Psoas muscle (tissue), 8 donors: ENCODE results near the gene CSNK2B. TPM values are rescaled to one million over a fixed set of nuclear protein-coding genes. Genes with fewer than 3 reads are reported as not detected.

Experiments used
- ATAC-seq, 4 donors: fragments of 200-7000 bp; cut with Tn5 transposase; one replicate each; pipeline ENCODE4 v1.9.1; 2020; ENCODE audit warnings: moderate library complexity in 3 of 4, mild to moderate bottlenecking in 2 of 4
- DNase-seq, 2 donors: peaks; one replicate each; pipeline ENCODE4 v3.0.0-alpha.2; 2020
- H3K27ac ChIP-seq: fragments of 200-600 bp; one replicate; pipeline ENCODE4 v1.8.0; 2022
- H3K27me3 ChIP-seq, 3 donors: fragments of 200-600 bp in 1 of 3; one replicate each; pipeline versions ENCODE4 v1.6.1 to v1.8.0; 2013 to 2022; ENCODE audit warnings: low read length in 2 of 3, mild to moderate bottlenecking in 2 of 3, moderate library complexity in 1 of 3; ENCODE audit not compliant: insufficient read depth in 3 of 3
- H3K36me3 ChIP-seq, 2 donors: fragments of 200-600 bp in 1 of 2; one replicate each; pipeline versions ENCODE4 v1.6.1 to v1.8.0; 2013 to 2022; ENCODE audit warnings: low read depth in 1 of 2, mild to moderate bottlenecking in 1 of 2, moderate library complexity in 1 of 2; ENCODE audit not compliant: insufficient read depth in 1 of 2
- H3K4me1 ChIP-seq: fragments of 200-600 bp; one replicate; pipeline ENCODE4 v1.8.0; 2022
- H3K4me3 ChIP-seq: fragments of 200-600 bp; one replicate; pipeline ENCODE4 v1.8.0; 2022; ENCODE audit warnings: mild to moderate bottlenecking
- H3K9me3 ChIP-seq: fragments of 200-600 bp; one replicate; pipeline ENCODE4 v1.8.0; 2022
- CTCF ChIP-seq: fragments of 200-600 bp; IDR thresholded peaks from one replicate; pipeline ENCODE4 v1.8.0; 2022; ENCODE audit warnings: antibody characterized with exemption
- WGBS, 3 donors: extraction: QIAGEN DNeasy Blood & Tissue Kit; methylation state at CpG; one replicate each; pipeline versions ENCODE4 v1.1.6 to v1.1.7; 2013; 5-methylcytosine and 5-hydroxymethylcytosine counted together
- intact Hi-C, 2 donors: fragments of 100-400 bp; cut with DNase I; formaldehyde crosslinking; loops; one replicate each; pipeline versions ENCODE4 v1.11.0 to v1.14.2; 2022
- polyA plus RNA-seq, 3 donors: library from polyadenylated mRNA; stranded (reverse); fragments of 200-250 nt; gene quantifications; one replicate each; pipeline ENCODE4 v1.2.3, GENCODE V29; 2013
- total RNA-seq, 4 donors: library from RNA; stranded (reverse); fragmentation: NEBNext Ultra II Directional in 2 of 4; extraction: Animal tissue kit (Norgen Biotek cat#: 25700) in 2 of 4; gene quantifications; one replicate each; pipeline versions ENCODE4 v1.2.1 to v1.2.4, GENCODE V29; 2021 to 2023
- donor health status: healthy with polysubstance abuse.
- donor health status: DM: no; HTN: no; CAD: no; lungs with moderate emphysema.
- donor health status: Bipolar disorder and iron deficiency.
- donor health status: healthy.
- donor health status: DM: yes; HTN: yes; CAD: no.
- donor health status: DM: no; HTN: no; CAD: no.
- donor health status: DM: no; HTN: no; CAD: no.
- donor health status: DM: yes; HTN: yes; CAD: no.

CSNK2B gene
- total and polyA plus RNA-seq, 7 donors: 102 to 208 (median 129) TPM

DNA sequence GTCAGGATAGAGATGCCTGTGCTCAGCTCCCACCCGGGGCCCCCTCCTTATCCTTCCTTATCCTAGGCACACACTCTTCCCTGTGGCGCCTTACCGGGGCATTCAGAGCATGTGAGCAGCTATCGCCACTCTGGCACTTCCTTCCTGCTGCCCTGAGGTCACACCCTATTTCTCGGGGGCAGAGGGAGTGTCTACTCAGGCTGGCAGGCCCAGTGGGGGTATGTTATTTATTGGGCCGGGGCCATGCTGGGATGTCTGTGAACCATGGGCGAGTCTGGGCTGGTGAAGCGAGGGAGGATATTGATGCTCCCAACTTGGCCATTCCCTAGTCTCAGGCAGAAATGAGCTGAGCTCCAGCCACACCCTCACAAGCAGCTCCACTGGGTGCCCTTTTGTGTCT, 45.4 kb downstream of the CSNK2B start:
- H3K36me3 ChIP-seq: no peaks in the 10 kb centered on the region
- no peaks in the 10 kb centered on the region for H3K27me3 ChIP-seq
- H3K4me1 ChIP-seq: no peaks in the 10 kb centered on the region
- H3K4me3 ChIP-seq: no peak overlapping the region
- no peak overlapping the region for H3K27ac ChIP-seq
- H3K9me3 ChIP-seq: no peaks in the 10 kb centered on the region
- intact Hi-C loops: no loop called here
- WGBS, 3 donors: 68 to 74% (median 73%) methylated on average over 8 of the region's 8 CpGs
- DNase-seq (no peak), ATAC-seq (peak in 1 of 4 donors; percentile 32)
- no peak for TF ChIP-seq CTCF

GRCh38 chr6:31712296-31712695, 46.4 kb downstream of the CSNK2B start:
- Histone ChIP-seq H3K4me1 (no peaks in the 10 kb centered on the region), H3K27ac (no peak overlapping the region), H3K27me3 (no peaks in the 10 kb centered on the region), H3K36me3 (no peaks in the 10 kb centered on the region), H3K4me3 (no peak overlapping the region), H3K9me3 (no peaks in the 10 kb centered on the region)
- DNase-seq (no peak), ATAC-seq (no peak)
- intact Hi-C loops: no loop called here
- TF ChIP-seq CTCF: no peak
- 85 to 90% (median 86%) methylated on average over 8 of the region's 8 CpGs for WGBS, 3 donors

DNA sequence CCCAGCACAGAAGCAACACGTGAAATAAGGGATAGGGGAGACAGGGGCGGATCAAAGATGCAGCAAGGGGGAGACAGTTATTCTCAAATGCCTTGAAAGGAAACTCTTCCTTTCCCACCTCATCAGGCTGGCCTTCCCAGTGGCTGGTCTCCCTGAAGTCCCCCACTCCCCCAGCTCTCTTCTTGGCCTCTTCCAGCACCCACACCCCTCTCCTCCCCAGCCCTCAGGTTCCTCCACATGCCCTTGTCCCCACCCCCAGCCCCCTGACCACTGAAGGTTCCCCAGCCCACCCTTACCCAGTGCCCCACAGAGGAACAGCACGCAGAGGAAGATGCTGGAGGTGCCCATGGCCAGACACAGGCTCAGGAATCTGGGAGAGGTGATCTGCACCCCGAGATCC, 47.6 kb downstream of the CSNK2B start:
- H3K27me3 ChIP-seq: no peaks in the 10 kb centered on the region
- H3K4me3 ChIP-seq: no peak overlapping the region
- H3K4me1 ChIP-seq: no peaks in the 10 kb centered on the region
- H3K9me3 ChIP-seq: no peaks in the 10 kb centered on the region
- ATAC-seq (no peak), DNase-seq (no peak)
- TF ChIP-seq CTCF: no peak
- no peak overlapping the region for H3K27ac ChIP-seq
- intact Hi-C loops: no loop called here
- WGBS, 3 donors: 76 to 87% (median 81%) methylated on average over 4 of the region's 4 CpGs
- H3K36me3 ChIP-seq: no peaks in the 10 kb centered on the region

DNA sequence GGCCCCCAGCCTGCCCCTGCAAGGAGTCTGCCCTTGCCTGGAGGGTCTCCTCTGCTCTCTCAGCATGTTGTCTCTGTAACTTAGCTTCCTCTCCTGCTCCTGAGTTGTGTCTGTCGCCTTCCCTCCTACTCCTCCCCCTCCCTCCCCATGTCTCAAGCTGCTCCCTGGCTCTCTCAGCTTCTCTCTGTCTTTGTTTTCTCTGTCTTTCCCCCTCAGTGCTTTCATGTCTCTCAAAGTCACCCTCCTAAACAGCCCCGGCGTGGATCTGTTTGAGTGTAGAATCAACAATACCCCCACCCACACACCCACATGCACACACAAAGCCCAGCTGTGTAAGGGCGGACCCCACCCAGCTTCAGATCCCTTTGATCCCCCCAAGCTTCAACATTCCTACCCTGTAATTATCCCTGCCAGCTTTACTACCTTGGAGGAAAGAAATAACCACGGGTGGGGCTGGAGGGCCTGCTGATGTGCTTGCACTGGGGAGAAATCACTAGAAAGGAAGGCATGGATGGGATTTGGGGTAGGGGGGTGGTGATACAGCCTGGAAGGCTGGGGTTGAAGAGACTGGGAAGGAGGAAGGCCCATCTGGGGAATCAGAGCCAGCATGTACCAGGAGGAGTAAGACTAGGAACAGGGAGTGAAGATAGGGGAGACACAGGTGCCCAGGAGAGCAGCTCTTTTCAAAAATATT, 48.3 kb downstream of the CSNK2B start:
- no peaks in the 10 kb centered on the region for H3K27me3 ChIP-seq
- H3K27ac ChIP-seq: no peak overlapping the region
- H3K4me1 ChIP-seq: no peaks in the 10 kb centered on the region
- no peak overlapping the region for H3K4me3 ChIP-seq
- no peaks in the 10 kb centered on the region for H3K9me3 ChIP-seq
- ATAC-seq (no peak), DNase-seq (no peak)
- WGBS, 3 donors: 64 to 73% (median 65%) methylated on average over 5 of the region's 5 CpGs
- intact Hi-C loops: no loop called here
- no peaks in the 10 kb centered on the region for H3K36me3 ChIP-seq
- no peak for TF ChIP-seq CTCF
